DND-41 (cell line): ENCODE measurements around the gene MYO16.
"Not testable (repeated sequence)": the region's sequence is repeated elsewhere in the genome, so short reads cannot be mapped to it uniquely, and the experiment has no call there.

ENCODE experiments used
- ATAC-seq: fragments of 200-7000 bp; cut with Tn5 transposase; 3 replicates; pipeline ENCODE4 v1.9.1; 2021; ENCODE audit warnings: low read depth; ENCODE audit not compliant: insufficient read depth
- DNase-seq: peaks from one replicate; pipeline ENCODE4 v3.0.0-alpha.2; 2020
- H2AFZ ChIP-seq: 2 replicates; pipeline ENCODE4 v1.6.0; 2012; ENCODE audit warnings: low read depth, low read length
- H3K27ac ChIP-seq: 2 replicates; pipeline ENCODE4 v1.5.1; 2012; ENCODE audit warnings: low read length, inconsistent platforms
- H3K27me3 ChIP-seq: fragments of 200-600 bp; sonication (generic); 2 replicates; pipeline ENCODE4 v1.6.0; 2012; ENCODE audit warnings: low read length, mild to moderate bottlenecking, inconsistent platforms; ENCODE audit not compliant: insufficient read depth, poor library complexity
- H3K36me3 ChIP-seq: 2 replicates; pipeline ENCODE4 v1.5.1; 2012; ENCODE audit warnings: low read length, inconsistent platforms; ENCODE audit not compliant: insufficient read depth
- H3K4me1 ChIP-seq: 2 replicates; pipeline ENCODE4 v1.5.1; 2012; ENCODE audit warnings: mild to moderate bottlenecking, low read length; ENCODE audit not compliant: insufficient read depth
- H3K4me2 ChIP-seq: 2 replicates; pipeline ENCODE4 v1.6.0; 2012; ENCODE audit warnings: mild to moderate bottlenecking, moderate library complexity, low read length, inconsistent platforms; ENCODE audit not compliant: insufficient read depth
- H3K4me3 ChIP-seq, 2 experiments: fragments of 200-600 bp in 1 of 2; shearing (Covaris generic) in 1 of 2; 2 replicates each; pipeline ENCODE4 v1.5.1; 2012 to 2016; ENCODE audit warnings: inconsistent platforms in 2 of 2, low read length in 2 of 2, mild to moderate bottlenecking in 2 of 2, low read depth in 1 of 2, moderate library complexity in 1 of 2
- H3K79me2 ChIP-seq: 2 replicates; pipeline ENCODE4 v1.6.0; 2012; ENCODE audit warnings: low read length, inconsistent platforms; ENCODE audit not compliant: insufficient read depth
- H3K9ac ChIP-seq: 2 replicates; pipeline ENCODE4 v1.6.0; 2012; ENCODE audit warnings: low read depth, mild to moderate bottlenecking, inconsistent platforms, low read length, moderate library complexity
- H3K9me3 ChIP-seq: 2 replicates; pipeline ENCODE4 v1.5.1; 2012; ENCODE audit warnings: low read length, moderate library complexity, mild to moderate bottlenecking, inconsistent platforms; ENCODE audit not compliant: insufficient read depth, severe bottlenecking
- H4K20me1 ChIP-seq: 2 replicates; pipeline ENCODE4 v1.6.0; 2012; ENCODE audit warnings: low read length; ENCODE audit not compliant: insufficient read depth
- CTCF ChIP-seq: IDR thresholded peaks from 2 replicates; pipeline ENCODE4 v1.5.1; 2012; ENCODE audit warnings: borderline replicate concordance, low read length, moderate library complexity, mild to moderate bottlenecking; ENCODE audit not compliant: poor library complexity, severe bottlenecking; ENCODE audit errors: extremely low read depth
- EZH2 ChIP-seq: IDR thresholded peaks from 3 replicates; pipeline ENCODE4 v1.6.1; 2012; ENCODE audit warnings: borderline replicate concordance, low read depth, mild to moderate bottlenecking, moderate library complexity, low read length, inconsistent platforms; ENCODE audit not compliant: severe bottlenecking

MYO16 gene

GRCh38 chr13:109214393-109214792 is 585.0 kb downstream of the MYO16 start:
- H3K27ac ChIP-seq, result no peak overlapping the region
- H3K9me3 ChIP-seq, result no peaks in the 10 kb centered on the region
- DNase-seq (no peak), ATAC-seq (no peak)
- TF ChIP-seq CTCF (no peak), EZH2 (no peak)
- H3K4me2 ChIP-seq, result no peak overlapping the region
- no peaks in the 10 kb centered on the region for H3K79me2 ChIP-seq
- no peak overlapping the region for H3K4me3 ChIP-seq
- H2AFZ ChIP-seq, result no peak overlapping the region
- H4K20me1 ChIP-seq, result no peaks in the 10 kb centered on the region
- no peaks in the 10 kb centered on the region for H3K36me3 ChIP-seq
- H3K9ac ChIP-seq, result no peak overlapping the region
- H3K27me3 ChIP-seq, result no peaks in the 10 kb centered on the region
- H3K4me1 ChIP-seq, result no peaks in the 10 kb centered on the region

GRCh38 chr13:109215377-109215776 is 586.0 kb downstream of the MYO16 start:
- ATAC-seq, result no peak
- TF ChIP-seq EZH2, result no peak
- TF ChIP-seq CTCF, result no peak
- H3K4me1 ChIP-seq, result no peaks in the 10 kb centered on the region

GRCh38 chr13:109217510-109217909 is 588.1 kb downstream of the MYO16 start:
- not testable (repeated sequence) for H3K4me3 ChIP-seq, H4K20me1 ChIP-seq, H3K9ac ChIP-seq, H3K27me3 ChIP-seq, H3K4me2 ChIP-seq, H2AFZ ChIP-seq, DNase-seq, ATAC-seq, H3K4me1 ChIP-seq, H3K9me3 ChIP-seq, H3K36me3 ChIP-seq, H3K79me2 ChIP-seq, H3K27ac ChIP-seq

More at GRCh38 chr13:109215377-109215776, 586.0 kb downstream of the MYO16 start:
- H3K36me3 ChIP-seq, result no peaks in the 10 kb centered on the region
- no peaks in the 10 kb centered on the region for H3K79me2 ChIP-seq
- no peaks in the 10 kb centered on the region for H3K27me3 ChIP-seq
- no peaks in the 10 kb centered on the region for H3K9me3 ChIP-seq
- H3K4me3 ChIP-seq, result no peak overlapping the region
- no peak for DNase-seq
- no peaks in the 10 kb centered on the region for H4K20me1 ChIP-seq
- no peak overlapping the region for H2AFZ ChIP-seq
- no peak overlapping the region for H3K4me2 ChIP-seq
- H3K27ac ChIP-seq, result no peak overlapping the region
- H3K9ac ChIP-seq, result no peak overlapping the region

- no peak overlapping the region for H3K4me2 ChIP-seq
- H2AFZ ChIP-seq, result no peak overlapping the region
- DNase-seq (no peak), ATAC-seq (no peak)
- H3K27me3 ChIP-seq, result no peaks in the 10 kb centered on the region
- H3K9ac ChIP-seq, result no peak overlapping the region
- TF ChIP-seq EZH2 (no peak), CTCF (no peak)
- H3K4me1 ChIP-seq, result no peaks in the 10 kb centered on the region
- peaks cover 2% of the 10 kb centered on the region for H3K9me3 ChIP-seq
- no peak overlapping the region for H3K27ac ChIP-seq
- no peak overlapping the region for H3K4me3 ChIP-seq
- no peaks in the 10 kb centered on the region for H4K20me1 ChIP-seq
- H3K79me2 ChIP-seq, result no peaks in the 10 kb centered on the region
- no peaks in the 10 kb centered on the region for H3K36me3 ChIP-seq
Measured at GRCh38 chr13:109220631-109221030, 591.2 kb downstream of the MYO16 start.
